Panc1 (cell line): ENCODE measurements around the gene CALD1. TPM values are rescaled to one million over a fixed set of nuclear protein-coding genes. Genes with fewer than 3 reads are reported as not detected.

Experiments
- ATAC-seq: fragments of 200-7000 bp; cut with Tn5 transposase; 2 replicates; pipeline ENCODE4 v1.9.1; 2020; ENCODE audit warnings: mild to moderate bottlenecking, moderate library complexity
- BruUV-seq: library from RNA; stranded (reverse); fragments of 400-500 nt; replicated peaks from 2 replicates; lab custom pipeline; 2021; lab: Mats Ljungman, UMichigan
- CTCF ChIA-PET: fragments of 300-600 bp; sonication (Branson Sonifier 250); formaldehyde crosslinking; loops from one replicate; lab custom pipeline; 2022; ENCODE audit warnings: antibody characterized with exemption; lab: Charles Lee
- POLR2A ChIA-PET: fragments of 300-600 bp; sonication (Branson Sonifier 250); formaldehyde crosslinking; loops from one replicate; lab custom pipeline; 2022; ENCODE audit warnings: antibody characterized with exemption; lab: Charles Lee
- DNase-seq: peaks from one replicate; pipeline ENCODE4 v3.0.0-alpha.2; 2010; ENCODE audit warnings: low read depth, low spot score
- H3K27ac ChIP-seq: 2 replicates; pipeline ENCODE4 v1.5.1; 2011; ENCODE audit warnings: mild to moderate bottlenecking, low read length, inconsistent platforms
- H3K27me3 ChIP-seq: fragments of 200-500 bp; sonication (Bioruptor generic); 2 replicates; pipeline ENCODE4 v1.6.0; 2014; ENCODE audit warnings: low read length, inconsistent platforms; ENCODE audit not compliant: control insufficient read depth, insufficient read depth
- H3K36me3 ChIP-seq: fragments of 200-500 bp; sonication (Bioruptor generic); 2 replicates; pipeline ENCODE4 v1.5.1; 2014; ENCODE audit warnings: inconsistent platforms, mild to moderate bottlenecking, low read length, moderate library complexity; ENCODE audit not compliant: control insufficient read depth, insufficient read depth
- H3K4me1 ChIP-seq: 2 replicates; pipeline ENCODE4 v1.5.1; 2011; ENCODE audit warnings: inconsistent platforms, mild to moderate bottlenecking, low read length, moderate library complexity; ENCODE audit not compliant: control insufficient read depth, insufficient read depth
- H3K4me3 ChIP-seq, 2 experiments: 2 replicates each; pipeline ENCODE4 v1.5.1; 2011 to 2012; ENCODE audit warnings: low read depth in 2 of 2, low read length in 2 of 2, mild to moderate bottlenecking in 2 of 2, inconsistent platforms in 1 of 2, moderate library complexity in 1 of 2
- H3K9me3 ChIP-seq: fragments of 200-500 bp; sonication (Bioruptor generic); 2 replicates; pipeline ENCODE4 v1.5.1; 2014; ENCODE audit warnings: low read depth, mild to moderate bottlenecking, inconsistent platforms, low read length, moderate library complexity; ENCODE audit not compliant: control insufficient read depth, insufficient read depth
- POLR2AphosphoS5 ChIP-seq: IDR thresholded peaks from 2 replicates; pipeline ENCODE4 v1.6.1; 2012; ENCODE audit warnings: mild to moderate bottlenecking, low read depth, low read length, moderate library complexity
- SIN3A ChIP-seq: IDR thresholded peaks from 2 replicates; pipeline ENCODE4 v1.6.1; 2012; ENCODE audit warnings: low read depth, mild to moderate bottlenecking, low read length, moderate library complexity, borderline replicate concordance; ENCODE audit not compliant: insufficient read depth
- TCF7L2 ChIP-seq: IDR thresholded peaks from 2 replicates; pipeline ENCODE4 v1.6.1; 2011; ENCODE audit warnings: mild to moderate bottlenecking, low read depth, low read length, inconsistent platforms
- in situ Hi-C: cut with HindIII; loops from 2 replicates; pipeline ENCODE4 v1.10.0; 2016; ENCODE audit warnings: low sequenced_read_pairs, low pct_unique_long_range_greater_than_20kb
- intact Hi-C: fragments of 100-400 bp; cut with micrococcal nuclease; formaldehyde crosslinking; loops from one replicate; pipeline ENCODE4 v1.10.0; 2022; ENCODE audit not compliant: unreplicated experiment
- total RNA-seq: library from RNA; stranded (reverse); gene quantifications from one replicate; pipeline ENCODE4 v1.2.1, GENCODE V29; 2021; ENCODE audit not compliant: unreplicated experiment
- TF ChIP-seq, protein P1 (sequence below): fragments of 450-650 bp; IDR thresholded peaks from 2 replicates; pipeline ENCODE4 v1.5.1; 2017; ENCODE audit warnings: mild to moderate bottlenecking
- TF ChIP-seq, protein P2 (sequence below), 2 experiments: IDR thresholded peaks; 2 replicates each; pipeline ENCODE4 v1.6.1; 2011 to 2012; ENCODE audit warnings: low read depth in 2 of 2, control low read depth in 1 of 2, low read length in 1 of 2, mild to moderate bottlenecking in 1 of 2, moderate library complexity in 1 of 2; ENCODE audit not compliant: insufficient read depth in 1 of 2

The CALD1 gene
- total RNA-seq, 1 experiment from 2014 or later = 9.2 TPM

DNA sequence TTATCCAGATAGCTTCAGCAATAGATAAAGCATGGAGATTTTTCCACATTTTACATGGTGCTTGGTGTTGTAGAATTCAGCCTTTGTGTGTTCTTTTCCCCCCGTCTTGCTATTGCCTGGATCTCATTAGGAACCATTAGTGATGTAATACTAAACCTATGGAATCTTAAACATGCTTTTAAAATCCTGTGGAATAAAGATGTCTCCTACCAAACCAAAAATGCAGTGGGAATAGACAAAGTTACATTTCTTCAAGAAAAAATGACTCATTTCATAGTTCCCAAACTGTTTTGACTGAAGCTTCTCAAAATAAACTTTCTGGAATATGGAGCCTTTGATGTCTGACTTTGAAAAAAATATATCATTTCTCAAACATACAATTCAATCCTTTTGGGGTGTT, 44.0 kb downstream of the CALD1 start:
- H3K9me3 ChIP-seq = no peaks in the 10 kb centered on the region
- H3K36me3 ChIP-seq = no peaks in the 10 kb centered on the region
- ChIA-PET CTCF (no interaction called here), POLR2A (no interaction called here)
- TF ChIP-seq TCF7L2 = no peak
- no peak for TF ChIP-seq POLR2AphosphoS5
- TF ChIP-seq, protein P1, sequence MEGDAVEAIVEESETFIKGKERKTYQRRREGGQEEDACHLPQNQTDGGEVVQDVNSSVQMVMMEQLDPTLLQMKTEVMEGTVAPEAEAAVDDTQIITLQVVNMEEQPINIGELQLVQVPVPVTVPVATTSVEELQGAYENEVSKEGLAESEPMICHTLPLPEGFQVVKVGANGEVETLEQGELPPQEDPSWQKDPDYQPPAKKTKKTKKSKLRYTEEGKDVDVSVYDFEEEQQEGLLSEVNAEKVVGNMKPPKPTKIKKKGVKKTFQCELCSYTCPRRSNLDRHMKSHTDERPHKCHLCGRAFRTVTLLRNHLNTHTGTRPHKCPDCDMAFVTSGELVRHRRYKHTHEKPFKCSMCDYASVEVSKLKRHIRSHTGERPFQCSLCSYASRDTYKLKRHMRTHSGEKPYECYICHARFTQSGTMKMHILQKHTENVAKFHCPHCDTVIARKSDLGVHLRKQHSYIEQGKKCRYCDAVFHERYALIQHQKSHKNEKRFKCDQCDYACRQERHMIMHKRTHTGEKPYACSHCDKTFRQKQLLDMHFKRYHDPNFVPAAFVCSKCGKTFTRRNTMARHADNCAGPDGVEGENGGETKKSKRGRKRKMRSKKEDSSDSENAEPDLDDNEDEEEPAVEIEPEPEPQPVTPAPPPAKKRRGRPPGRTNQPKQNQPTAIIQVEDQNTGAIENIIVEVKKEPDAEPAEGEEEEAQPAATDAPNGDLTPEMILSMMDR = no peak
- no peak for TF ChIP-seq SIN3A
- TF ChIP-seq, protein P2, sequence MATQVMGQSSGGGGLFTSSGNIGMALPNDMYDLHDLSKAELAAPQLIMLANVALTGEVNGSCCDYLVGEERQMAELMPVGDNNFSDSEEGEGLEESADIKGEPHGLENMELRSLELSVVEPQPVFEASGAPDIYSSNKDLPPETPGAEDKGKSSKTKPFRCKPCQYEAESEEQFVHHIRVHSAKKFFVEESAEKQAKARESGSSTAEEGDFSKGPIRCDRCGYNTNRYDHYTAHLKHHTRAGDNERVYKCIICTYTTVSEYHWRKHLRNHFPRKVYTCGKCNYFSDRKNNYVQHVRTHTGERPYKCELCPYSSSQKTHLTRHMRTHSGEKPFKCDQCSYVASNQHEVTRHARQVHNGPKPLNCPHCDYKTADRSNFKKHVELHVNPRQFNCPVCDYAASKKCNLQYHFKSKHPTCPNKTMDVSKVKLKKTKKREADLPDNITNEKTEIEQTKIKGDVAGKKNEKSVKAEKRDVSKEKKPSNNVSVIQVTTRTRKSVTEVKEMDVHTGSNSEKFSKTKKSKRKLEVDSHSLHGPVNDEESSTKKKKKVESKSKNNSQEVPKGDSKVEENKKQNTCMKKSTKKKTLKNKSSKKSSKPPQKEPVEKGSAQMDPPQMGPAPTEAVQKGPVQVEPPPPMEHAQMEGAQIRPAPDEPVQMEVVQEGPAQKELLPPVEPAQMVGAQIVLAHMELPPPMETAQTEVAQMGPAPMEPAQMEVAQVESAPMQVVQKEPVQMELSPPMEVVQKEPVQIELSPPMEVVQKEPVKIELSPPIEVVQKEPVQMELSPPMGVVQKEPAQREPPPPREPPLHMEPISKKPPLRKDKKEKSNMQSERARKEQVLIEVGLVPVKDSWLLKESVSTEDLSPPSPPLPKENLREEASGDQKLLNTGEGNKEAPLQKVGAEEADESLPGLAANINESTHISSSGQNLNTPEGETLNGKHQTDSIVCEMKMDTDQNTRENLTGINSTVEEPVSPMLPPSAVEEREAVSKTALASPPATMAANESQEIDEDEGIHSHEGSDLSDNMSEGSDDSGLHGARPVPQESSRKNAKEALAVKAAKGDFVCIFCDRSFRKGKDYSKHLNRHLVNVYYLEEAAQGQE (IDR thresholded peaks at IDR 0.05; ENCODE audit: insufficient read depth in 1 of 2, low read depth in 2 of 2, low read length in 1 of 2) = no peak
- ATAC-seq = no peak
- no peak overlapping the region for H3K27ac ChIP-seq
- intact Hi-C loops (no loop called here), in situ Hi-C loops (no loop called here)
- H3K4me3 ChIP-seq = no peak overlapping the region
- no peak for DNase-seq
- no peaks in the 10 kb centered on the region for H3K4me1 ChIP-seq
- no TSS peak for BruUV-seq
- H3K27me3 ChIP-seq = no peaks in the 10 kb centered on the region

DNA sequence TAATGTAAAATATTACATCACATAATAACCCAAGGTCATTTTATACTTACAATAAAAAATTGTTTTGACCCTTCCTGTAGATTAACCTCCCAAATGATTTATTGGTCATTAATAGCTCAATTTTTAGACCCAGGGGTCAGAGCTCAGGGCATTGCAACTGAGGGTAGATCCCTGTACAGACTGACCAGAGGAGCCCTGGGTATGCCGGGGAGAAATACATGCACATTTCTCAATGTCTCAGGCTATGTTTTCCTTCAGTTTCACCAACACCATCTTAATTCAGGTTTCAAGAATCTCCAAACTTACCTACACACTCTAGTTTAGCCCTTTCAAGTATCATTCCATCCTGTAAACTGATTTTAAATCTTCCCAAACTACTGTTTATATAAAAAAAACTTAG, 46.2 kb downstream of the CALD1 start:
- H3K36me3 ChIP-seq = no peaks in the 10 kb centered on the region
- H3K4me1 ChIP-seq = no peaks in the 10 kb centered on the region
- POLR2A ChIA-PET = no interaction called here
- BruUV-seq = no TSS peak
- no peak for DNase-seq
- no peaks in the 10 kb centered on the region for H3K27me3 ChIP-seq
- no peaks in the 10 kb centered on the region for H3K9me3 ChIP-seq
- CTCF ChIA-PET = no interaction called here
- ATAC-seq = no peak
- TF ChIP-seq, protein P1 = no peak
- TF ChIP-seq POLR2AphosphoS5 (no peak), SIN3A (no peak), TCF7L2 (no peak)
- TF ChIP-seq, protein P2 (IDR thresholded peaks at IDR 0.05; ENCODE audit: insufficient read depth in 1 of 2, low read depth in 2 of 2, low read length in 1 of 2) = no peak
- H3K27ac ChIP-seq = no peak overlapping the region
- no peak overlapping the region for H3K4me3 ChIP-seq
- in situ Hi-C loops (no loop called here), intact Hi-C loops (no loop called here)
